Fibroblast of skin of back (primary cell): Measurements from ENCODE around the gene INPP5F.
A peak's percentile ranks its signal among the peaks of the same experiment; 100 is the strongest.
"Not testable (repeated sequence)": the region's sequence is repeated elsewhere in the genome, so short reads cannot be mapped to it uniquely, and the experiment has no call there.

ENCODE experiments used
- DNase-seq: peaks from one replicate; pipeline ENCODE4 v3.0.0-alpha.2; 2013

Gene INPP5F

DNA sequence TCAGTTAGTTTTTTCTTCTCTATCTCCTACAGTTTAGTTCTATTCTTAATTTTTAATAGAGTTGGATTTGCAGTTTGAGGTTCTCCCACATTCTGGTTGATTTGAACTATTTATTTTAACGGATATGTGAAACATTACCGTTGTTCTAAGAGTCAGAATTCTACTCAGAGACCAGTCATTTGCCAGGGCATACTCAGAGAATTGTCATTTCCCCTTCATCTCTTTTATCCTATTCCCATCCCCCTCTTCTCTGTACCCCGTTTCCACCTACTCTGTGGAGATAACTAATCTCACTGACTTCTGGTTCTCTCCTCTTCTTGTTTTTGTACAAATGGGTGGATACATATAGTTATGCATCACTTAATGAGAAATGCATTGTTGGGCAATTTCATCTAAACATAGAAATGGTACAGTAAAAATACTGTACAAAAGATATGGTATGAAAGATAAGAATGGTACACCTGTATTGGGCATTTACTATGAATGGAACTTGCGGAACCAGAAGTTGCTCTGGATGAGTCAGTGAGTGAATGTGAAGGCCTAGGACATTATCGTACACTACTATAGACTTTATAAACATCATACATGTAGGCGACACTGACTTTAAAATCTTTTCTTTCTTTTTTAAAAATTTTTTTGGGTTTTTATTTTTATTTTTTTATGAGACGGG is 53.1 kb downstream of the INPP5F start:
- no peak for DNase-seq

DNA sequence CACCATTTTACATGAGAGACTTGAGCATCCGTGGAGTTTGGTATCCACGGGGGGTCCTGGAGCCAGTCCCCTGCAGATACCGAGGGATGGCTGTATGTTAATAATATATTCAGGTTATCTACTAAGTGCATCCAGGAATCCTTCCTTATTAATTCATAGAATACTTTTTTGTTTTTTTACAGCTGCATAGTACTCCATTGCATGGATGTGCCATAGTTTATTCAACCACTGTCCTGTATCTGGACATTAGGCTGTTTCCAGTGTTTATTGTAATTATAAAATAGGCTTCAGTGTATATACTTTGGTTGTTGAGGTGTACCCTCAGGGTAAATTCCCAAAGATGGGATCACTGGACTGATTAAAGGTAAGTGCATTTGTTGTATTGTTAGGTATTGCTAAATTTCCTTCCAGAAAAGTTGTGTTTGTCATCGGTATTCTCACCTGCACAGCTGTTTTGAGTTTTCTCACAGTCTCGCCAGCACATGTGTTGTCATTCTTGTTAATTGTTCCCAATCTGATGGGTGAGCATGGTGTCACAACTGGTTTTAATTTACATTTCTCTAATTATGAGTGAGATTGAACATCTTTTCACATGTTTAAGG is 55.1 kb downstream of the INPP5F start:
- no peak for DNase-seq

DNA sequence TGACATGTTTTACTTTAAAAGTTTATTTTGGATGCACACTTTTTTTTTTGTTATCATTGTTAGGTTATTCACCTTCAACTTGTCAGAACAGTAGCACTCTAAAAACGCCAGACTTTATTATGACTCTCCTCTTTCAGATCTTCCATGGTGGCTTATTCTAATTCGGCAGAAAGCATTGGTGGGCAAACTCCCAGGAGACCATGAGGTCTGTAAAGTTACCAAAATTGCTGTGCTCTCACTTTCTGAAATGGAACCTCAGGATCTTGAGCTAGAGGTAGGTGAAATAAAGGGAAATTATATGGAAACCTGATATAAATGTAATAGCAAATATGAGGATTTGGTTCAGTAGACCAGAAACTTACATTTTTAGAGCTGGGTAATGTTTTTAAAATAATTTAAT is 55.6 kb downstream of the INPP5F start:
- DNase-seq: no peak

DNA sequence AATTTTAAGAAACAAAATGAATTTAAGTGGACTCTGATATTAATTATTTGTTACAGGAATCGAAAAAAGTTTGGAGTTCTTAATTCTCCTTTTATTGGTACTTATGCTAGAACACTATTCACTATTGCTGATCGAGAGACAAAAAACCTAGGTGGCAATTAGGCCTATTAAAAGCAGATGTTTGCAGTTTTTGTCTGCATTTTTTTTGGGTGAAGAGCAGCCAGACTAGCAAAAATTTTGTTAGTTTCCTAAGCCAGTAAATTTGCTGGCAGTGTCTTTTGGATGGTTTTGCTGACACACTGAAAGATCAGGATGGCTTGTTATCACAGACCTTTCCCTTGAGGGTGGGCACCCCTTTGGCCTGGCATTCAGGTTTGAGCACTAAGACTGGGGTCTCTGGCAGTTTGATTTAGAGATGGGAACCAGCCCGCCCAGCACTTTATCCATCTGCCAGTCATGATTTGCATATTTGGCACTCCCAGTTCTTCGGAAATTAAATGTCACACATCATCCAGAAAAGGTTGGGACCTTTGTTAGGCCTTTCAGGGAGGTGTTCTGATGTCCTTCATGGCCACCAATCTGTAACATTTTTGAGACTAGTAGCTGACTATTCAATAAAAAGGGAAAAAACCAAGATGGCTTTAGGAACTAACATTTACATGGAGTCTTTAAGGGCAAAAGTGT is 57.3 kb downstream of the INPP5F start:
- DNase-seq: no peak

DNA sequence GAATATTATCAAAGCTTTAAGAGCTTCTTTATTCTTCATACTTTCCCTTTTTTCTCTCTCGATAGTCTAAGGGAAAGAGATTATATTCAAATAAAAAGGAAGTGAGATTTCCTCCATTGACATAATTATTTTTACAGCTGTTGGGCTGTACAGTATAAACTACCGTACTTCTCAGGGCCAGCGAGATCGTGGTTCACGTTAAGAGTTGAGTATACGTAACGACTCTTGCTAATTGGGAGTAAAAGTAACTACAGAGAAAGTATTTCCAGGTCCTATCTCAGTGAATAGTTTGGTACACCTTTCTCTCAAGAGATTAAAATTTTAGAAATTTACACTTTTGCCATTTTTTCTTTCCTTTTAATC is 57.8 kb downstream of the INPP5F start:
- no peak for DNase-seq

DNA sequence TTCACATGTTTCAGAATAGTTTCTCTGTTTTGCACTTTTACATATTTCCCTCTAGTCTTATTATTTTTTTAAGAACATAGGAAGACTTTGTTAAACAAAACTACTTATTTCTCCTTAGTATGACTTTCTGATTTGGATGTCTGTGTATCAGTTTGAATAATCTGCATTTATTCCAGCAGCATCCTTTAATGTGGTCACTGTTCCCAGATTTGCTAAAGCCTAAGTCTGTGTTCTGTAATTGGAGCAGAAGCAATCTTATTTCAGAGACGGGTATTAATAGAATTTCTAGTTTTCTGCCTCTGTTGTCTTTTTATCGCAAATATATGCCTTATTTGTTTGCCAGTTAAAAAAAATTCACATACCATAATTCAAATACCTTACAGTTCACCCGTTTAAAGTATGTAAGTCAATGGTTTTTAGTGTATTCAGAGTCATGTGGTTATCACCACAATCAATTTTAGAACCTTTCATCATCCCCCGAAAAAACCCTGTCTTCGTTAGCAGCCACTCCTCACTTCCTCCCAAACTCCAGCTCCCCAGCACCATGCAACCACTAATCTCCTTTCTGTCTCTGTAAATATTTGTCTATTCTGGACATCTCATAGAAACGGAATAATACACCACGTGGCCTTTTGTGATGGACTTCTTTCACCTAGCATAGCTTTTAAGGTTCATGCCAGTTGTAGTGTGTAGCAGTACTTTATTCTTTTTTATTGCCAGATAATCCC is 58.7 kb downstream of the INPP5F start:
- DNase-seq: no peak

DNA sequence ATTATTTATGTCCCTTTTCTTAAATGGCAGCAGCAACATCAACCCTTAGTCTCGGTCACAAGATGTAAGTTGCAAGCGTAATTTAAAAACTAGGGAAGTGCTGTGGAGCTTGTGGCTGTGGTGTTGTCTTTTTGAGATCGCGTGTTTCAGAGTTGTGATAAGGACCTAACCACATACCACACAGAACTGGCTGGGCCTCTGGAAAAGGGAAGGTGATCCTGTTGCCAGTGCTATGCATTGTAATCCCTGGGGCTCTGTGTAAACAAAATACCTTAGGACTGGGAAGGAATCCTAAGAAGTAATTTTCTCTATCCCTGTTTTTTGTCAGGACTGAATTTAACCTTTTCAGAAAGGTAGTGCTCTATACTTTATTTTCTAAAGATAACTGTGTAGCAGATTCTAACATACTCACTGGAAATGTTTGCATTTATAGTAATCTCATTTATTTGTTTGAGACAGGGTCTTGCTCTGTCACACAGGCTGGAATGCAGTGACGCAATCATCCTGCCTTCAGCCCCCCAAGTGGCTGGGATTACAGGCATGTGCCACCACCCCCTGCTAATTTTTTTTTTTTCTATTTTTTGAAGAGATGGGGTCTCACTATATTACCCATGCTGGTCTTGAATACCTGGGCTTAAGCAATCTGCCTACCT is 60.4 kb downstream of the INPP5F start:
- DNase-seq: peak; percentile 45

DNA sequence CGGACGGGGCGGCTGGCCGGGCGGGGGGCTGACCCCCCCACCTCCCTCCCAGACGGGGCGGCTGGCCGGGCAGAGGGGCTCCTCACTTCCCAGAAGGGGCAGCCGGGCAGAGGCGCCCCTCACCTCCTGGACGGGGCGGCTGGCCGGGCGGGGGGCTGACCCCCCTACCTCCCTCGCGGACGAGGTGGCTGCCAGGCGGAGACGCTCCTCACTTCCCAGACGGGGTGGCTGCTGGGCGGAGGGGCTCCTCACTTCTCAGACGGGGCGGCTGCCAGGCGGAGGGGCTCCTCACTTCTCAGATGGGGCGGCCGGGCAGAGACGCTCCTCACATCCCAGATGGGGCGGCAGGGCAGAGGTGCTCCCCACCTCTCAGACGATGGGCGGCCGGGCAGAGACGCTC is 69.3 kb downstream of the INPP5F start:
- not testable (repeated sequence) for DNase-seq

DNA sequence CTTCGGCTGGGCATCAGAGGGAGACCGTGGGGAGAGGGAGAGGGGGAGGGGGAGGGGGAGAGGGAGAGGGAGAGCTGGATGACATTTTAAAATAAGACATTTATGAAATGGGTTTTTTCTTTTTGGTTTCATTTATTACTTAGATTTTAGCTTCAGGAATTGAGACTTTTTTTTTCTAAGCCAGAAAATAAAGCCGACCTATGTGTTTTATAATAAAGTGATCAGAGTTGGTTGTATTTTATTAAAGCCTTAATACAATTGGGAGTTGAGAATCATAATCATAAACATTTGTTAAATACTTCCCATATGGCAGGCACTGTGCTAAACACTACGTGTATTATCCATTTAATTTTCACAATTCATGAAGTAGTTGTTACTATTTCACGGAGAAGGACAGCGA is 70.2 kb downstream of the INPP5F start:
- no peak for DNase-seq

DNA sequence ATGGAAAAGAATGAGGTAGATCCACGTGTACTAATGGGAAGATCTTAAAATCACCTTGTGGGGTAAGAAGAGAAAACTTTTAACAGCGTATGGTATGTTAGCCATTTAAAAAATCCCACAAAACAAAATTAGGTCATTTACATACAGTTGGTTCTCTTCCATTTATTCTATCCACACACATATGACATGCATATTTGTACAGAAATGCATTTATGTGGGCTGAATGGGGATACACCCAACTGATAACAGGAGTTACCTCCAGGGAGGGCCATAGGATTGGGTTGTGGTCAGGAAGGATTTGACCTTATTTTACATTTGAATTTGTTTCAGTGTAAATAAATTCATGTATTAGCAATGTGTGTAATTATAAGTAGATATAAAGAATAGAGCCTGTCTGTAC is 75.3 kb downstream of the INPP5F start:
- no peak for DNase-seq

DNA sequence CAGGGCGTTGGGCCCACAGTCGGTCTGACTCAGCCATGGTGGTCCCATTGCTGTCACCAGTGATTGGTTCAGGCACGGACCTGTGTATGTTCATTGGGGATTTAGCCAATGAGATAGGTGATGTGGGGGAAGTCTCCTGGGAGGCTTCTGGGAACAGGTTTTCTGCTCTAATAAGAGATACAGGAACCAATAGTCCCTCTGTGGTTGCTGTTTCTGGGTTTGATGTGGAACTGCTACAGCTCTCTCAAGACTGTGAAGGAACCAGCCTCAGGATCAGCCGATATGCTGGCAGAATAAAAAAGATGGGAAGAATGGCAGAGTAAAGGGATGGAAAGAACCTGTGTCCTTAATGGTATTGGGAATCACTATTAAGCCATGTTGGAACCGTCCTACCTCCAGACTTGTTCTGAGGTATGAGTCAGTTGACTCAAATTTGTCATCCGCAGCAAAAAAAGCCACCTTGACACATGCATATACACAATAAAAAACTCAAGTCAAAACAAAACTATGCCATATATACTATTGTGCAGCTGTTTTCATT is 76.2 kb downstream of the INPP5F start:
- no peak for DNase-seq

DNA sequence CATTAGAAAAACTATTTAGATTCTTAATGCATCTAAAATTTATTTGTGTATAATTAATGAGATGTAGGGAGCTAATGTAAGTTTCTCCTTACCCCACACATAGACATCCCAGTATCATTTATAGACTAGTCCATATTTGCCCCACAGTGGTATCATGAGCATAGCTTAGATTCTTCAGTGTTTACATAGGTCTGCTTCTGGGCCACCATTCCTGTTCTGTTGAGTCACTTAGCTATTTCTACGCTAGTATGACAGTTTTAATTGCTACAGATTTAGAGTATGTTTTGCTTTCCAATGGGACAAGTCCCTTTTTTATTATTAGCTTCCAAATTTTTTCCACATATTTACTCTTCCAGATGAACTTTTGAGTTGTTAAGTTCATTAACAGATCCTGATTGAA is 77.4 kb downstream of the INPP5F start:
- DNase-seq: peak; percentile 88

DNA sequence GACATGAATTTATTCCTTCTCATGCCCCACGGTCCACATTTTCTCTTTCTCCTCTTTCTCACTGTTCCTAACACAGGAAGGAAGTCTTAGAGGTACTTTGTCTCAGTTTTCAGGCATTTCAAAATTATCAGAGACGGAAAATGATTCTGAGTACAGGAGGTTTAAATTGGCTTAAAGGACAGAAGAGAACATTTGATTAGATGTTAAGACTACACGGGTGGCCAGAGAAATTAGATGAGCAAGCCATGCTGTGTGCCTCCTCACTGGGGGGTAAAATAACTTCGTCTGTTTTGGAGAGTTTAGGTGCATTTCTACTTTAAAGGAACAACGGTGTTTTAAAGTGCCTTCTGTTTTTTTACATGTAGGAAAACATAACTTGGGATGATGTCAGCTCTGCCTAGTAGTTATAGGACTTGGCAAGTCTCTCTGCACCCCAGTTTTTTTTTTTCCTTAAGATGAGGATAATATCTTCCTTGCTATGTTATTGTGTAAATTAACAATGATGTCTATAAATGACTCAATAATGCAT is 79.9 kb downstream of the INPP5F start:
- no peak for DNase-seq

DNA sequence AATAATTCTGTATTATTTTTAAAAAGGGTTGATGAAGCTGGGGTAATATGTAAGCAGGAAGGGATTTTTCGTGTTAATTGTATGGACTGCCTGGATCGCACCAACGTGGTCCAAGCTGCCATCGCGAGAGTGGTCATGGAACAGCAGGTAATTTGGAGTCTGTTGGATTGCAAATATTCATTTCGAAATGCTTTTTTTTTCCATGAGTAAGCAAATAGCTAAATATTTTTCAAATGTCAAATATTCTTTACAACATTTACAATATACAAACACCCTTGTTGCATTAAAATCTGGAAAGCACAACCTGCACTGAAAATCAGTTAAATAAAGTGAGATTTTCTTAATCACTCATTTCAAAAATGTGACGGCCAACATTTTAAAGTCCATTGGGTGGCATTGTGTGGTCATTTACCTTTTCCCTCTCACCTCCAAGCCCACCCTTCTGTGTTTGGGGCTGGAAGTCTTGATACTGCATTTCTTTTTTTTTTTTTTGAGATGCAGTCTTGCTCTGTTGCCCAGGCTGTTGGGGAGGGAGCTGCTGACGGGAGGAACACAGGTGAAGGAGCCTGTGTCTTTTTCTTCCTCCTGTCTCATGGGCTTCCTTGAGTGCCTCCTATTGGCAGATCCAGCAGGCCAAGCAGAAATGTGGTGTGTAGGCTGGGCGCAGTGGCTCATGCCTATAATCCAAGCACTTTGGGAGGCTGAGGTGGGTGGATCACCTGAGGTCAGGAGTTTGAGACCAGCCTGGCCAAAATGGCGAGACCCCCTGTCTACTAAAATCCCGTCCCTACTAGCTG is 80.7 kb downstream of the INPP5F start:
- no peak for DNase-seq

DNA sequence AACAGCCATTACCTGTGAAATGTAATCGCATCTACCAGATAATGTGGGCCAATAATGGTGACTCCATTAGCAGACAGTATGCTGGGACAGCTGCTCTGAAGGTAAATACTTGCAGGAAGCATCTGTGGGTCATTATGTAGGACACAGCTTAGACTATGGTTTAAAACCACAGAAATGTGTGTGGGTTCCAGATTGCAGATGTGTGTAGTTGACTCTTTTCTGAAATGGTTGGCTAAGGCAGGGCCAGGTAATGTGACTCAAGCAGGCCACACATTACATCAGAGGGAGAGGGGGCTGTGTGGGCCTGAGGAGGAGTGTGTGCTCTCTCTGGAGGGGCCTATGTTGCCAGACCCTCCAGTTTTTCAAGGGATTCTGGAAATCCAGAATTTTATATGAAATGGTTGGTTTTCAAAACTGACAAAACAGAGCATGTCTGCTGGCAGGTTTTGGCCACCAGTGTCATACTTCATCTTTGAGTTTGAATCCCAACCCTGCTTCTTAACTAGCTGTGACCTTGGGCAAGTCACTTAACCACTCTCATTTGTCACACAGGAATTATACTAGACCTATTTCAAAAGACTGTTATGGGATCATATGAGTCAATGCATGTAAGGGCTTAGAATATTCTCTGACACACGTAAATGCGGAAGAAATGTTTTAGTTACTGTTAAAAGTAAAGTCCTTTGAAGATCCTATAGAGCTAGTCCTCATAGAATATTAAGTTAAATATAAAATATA is 82.3 kb downstream of the INPP5F start:
- DNase-seq: peak; percentile 69

DNA sequence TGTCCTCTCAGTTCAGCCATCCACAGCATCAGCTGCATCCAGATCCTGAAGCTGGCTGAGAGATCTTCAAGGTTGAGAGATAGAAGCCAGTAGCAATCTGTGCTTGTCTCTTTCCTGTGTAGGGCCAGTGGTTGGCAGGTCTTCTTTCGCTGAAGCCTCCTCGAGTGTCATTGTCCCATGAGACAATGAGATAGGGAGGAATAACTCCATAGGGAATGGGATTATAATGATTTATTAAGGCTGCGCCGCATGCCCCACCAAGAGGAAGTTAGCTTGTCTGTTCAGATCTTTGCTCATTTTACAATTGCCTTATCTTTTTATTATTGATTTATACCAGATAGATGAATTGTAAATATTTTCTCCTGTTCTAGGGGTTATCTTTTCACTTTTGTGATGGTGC is 85.3 kb downstream of the INPP5F start:
- DNase-seq: no peak

DNA sequence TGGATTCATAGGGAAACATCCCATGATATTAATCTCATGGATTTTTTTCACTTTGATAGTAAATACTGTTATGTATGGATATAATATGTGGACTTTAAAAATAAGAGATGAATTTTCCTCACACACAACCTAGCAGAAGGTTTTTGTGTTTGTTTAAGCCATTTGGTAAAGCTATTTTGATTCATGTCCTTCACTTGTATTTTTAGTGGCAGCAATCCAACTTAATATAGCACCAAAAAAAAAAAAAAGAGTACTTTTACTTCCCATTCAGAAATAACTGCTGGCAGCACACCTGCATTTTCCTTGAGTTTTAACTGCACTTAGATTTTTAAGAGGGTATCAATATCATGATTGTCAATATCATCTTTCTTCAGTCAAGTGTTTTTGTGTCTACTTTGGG is 86.8 kb downstream of the INPP5F start:
- no peak for DNase-seq

DNA sequence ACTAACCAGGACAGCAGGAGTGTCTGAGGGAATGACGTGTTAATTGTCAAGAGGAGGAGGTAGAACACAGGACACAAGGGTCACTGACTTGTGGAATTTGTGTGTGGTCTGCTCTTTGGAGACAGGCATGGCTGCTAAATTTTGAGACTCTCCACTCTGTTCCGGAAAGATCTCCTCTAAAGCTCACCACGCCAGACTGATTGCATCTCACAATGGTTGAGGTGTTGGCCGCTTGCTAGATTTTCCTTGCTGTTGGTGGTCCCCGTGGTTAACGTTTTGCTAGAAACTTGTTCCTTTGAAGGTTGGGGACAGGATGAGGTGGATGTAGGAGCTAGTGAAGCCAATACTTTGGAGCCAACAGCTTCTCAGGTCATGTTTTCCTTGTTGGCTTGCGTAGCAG is 89.8 kb downstream of the INPP5F start:
- no peak for DNase-seq

DNA sequence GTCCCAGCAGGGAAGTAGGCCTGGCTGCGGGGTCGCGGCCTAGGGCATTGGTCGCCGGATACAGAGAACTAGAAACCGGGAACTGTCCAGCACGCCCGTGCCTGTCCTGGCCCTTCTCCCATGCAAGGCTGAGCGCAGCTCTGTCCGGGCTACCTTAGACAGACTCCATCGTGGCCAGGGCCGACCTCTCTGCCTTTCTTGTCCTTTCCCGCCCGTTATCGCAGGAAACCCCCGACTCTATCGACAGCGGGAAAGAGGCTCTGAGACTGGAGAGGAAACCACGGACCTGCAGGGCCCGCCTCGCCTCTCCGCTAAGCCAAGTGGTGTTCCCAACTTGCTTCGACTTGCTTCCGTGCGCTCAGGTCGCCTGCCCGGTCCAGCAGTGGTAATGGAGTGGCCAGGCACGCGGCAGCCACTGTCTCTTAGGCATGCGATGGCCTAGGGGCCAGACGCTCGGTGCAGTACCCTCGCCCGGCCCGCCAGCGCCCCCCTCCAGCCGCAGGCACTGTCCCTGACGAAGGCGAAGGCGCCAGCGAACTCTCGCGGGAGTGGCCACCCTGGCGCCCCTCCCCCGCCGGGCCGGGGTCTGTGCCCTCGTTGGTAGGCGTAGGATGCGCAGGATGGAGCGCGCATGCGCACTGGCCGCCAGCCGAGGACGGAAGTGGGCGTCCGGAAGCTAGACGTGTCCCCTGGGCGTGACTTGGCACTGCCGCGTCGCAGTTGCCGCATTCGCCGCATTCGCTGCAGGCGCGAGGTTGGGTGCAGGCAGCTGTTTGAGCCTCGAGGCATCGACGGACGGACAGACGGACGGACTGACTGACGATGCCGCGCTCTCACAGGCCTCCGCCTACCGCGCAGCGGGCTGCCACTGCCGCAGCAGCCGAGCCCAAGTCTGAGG is 92.4 kb downstream of the INPP5F start:
- DNase-seq: peak; percentile 78

DNA sequence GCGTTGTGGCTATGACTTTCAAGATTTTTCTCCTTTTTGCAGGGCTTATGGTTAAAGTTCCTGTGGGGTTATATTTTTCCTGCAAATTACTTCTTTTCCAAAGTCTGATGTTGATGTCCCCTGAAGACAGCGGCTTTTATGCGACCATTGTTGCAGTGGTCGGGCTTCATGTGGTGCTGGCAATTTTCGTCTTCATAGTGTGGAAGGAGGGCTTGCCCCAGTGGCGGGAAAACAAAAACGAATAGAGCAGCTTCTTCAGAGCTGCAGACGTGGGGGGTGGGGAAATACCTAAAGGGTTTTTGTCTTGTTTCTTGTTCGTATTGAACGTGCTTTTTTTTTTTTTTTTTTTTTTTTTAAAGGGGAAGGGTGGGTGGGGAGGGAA is 93.0 kb downstream of the INPP5F start:
- no peak for DNase-seq
